Omental fat pad (tissue), 4 donors: ENCODE measurements around the gene RCAN1. TPM values are rescaled to one million over a fixed set of nuclear protein-coding genes. Genes with fewer than 3 reads are reported as not detected.

ENCODE experiments used
- ATAC-seq: fragments of 150-250 bp; one replicate; pipeline ENCODE4 v1.9.1; 2016; ENCODE audit warnings: mild to moderate bottlenecking, moderate library complexity; ENCODE audit not compliant: low FRiP score
- DNase-seq: peaks from one replicate; pipeline ENCODE4 v3.0.0-alpha.2; 2019; ENCODE audit warnings: low spot score
- CTCF ChIP-seq, 3 donors: fragments of 450-650 bp; IDR thresholded peaks; one replicate each; pipeline ENCODE4 v1.5.1; 2016 to 2017; ENCODE audit warnings: antibody characterized with exemption in 3 of 3, mild to moderate bottlenecking in 3 of 3, moderate library complexity in 2 of 3
- total RNA-seq, 4 donors: library from RNA; depleted of rRNA; stranded (reverse); fragments of >200 nt; gene quantifications; one replicate each; pipeline ENCODE4 v1.1.0, GENCODE V29; 2016

RCAN1 gene
- total RNA-seq, 4 donors from 2014 or later = 62.6 to 73.5 (median 68.7) TPM

- no peak for ATAC-seq
- no peak for TF ChIP-seq CTCF (IDR thresholded peaks at IDR 0.05)
- no peak for DNase-seq
Observed at GRCh38 chr21:34533938-34534337, 81.0 kb downstream of the RCAN1 start.

- DNase-seq (no peak), ATAC-seq (no peak)
Observed at GRCh38 chr21:34531399-34531798, 83.5 kb downstream of the RCAN1 start.

GRCh38 chr21:34530261-34530660 lies 84.7 kb downstream of the RCAN1 start:
- ATAC-seq (no peak), DNase-seq (no peak)
- TF ChIP-seq CTCF (IDR thresholded peaks at IDR 0.05) = no peak

More at GRCh38 chr21:34531399-34531798, 83.5 kb downstream of the RCAN1 start:
- no peak for TF ChIP-seq CTCF (IDR thresholded peaks at IDR 0.05)

- TF ChIP-seq CTCF (IDR thresholded peaks at IDR 0.05) = no peak
- ATAC-seq (no peak), DNase-seq (no peak)
Observed at GRCh38 chr21:34528131-34528561, 86.8 kb downstream of the RCAN1 start.

GRCh38 chr21:34526618-34527290 lies 88.2 kb downstream of the RCAN1 start:
- peak; percentile 48 for DNase-seq
- peak; percentile 90 for ATAC-seq
- TF ChIP-seq CTCF (IDR thresholded peaks at IDR 0.05) = no peak

- no peak for DNase-seq
- no peak for ATAC-seq
- no peak for TF ChIP-seq CTCF (IDR thresholded peaks at IDR 0.05)
Observed at GRCh38 chr21:34526241-34526617, 88.7 kb downstream of the RCAN1 start.
